Measurements from ENCODE around the gene RMND5B.

The RMND5B gene

DNA sequence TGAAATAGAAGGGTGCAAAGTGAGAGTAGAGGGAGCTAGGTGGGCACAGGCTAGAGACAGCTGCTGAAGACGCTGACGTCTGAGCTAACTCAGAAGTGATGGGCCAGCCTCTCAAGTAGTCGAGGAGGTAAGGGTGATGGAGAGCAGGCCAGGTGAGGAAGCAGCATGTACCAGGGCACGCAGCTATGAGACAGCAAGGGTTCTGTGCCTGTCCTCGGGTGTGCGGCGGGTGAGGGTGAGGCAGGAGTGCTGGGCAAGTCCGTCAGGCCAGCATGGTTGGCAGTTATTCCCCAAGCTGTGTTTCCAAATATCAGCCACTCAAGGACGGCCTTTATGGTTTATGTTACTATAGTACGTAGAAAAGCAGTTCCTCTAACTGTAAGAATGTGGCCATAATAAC lies 6.2 kb downstream of the RMND5B start:
- no peak for DNase-seq

DNA sequence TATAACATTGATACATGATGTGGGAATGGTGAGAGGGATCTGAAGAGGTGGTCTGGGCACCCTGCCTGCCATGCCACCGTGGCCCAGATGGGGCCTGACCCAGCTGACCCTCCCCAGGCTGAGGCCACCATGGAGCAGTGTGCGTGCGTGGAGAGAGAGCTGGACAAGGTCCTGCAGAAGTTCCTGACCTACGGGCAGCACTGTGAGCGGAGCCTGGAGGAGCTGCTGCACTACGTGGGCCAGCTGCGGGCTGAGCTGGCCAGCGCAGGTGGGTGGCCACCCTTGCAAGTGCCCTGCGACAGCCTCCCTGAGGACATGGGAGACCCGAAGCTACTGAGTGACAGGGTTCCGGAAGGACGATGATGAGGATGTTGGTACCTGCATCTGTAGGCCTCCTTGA lies 7.2 kb downstream of the RMND5B start:
- no peak for DNase-seq

DNA sequence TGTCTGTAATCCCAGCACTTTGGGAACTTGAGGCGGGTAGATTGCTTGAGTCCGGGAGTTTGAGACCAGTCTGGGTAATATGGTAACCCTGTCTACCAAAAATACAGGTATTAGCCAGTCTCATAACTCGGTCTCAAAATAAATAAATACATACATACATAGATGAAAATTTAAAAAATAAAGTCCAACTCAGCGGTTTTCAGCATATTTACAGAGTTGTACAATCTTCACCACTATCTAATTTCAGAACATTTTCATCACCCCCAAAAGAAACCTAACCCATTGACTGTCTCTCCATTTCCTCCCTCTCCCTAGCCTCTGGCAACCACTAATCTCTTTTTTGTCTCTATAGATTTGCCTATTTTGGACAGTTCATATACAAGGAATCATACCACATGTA lies 10.7 kb downstream of the RMND5B start:
- no peak for DNase-seq

DNA sequence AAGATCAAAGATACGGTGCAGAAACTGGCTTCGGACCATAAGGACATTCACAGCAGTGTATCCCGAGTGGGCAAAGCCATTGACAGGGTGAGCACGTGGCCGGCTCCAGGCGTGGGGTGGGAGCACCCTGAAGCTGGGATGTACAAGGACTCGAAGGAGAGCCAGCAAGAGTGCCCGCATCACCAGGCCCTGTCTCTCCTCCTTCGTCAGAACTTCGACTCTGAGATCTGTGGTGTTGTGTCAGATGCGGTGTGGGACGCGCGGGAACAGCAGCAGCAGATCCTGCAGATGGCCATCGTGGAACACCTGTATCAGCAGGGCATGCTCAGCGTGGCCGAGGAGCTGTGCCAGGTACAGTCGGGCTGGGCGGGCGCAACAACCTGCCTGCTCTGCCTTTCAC lies 11.8 kb downstream of the RMND5B start:
- DNase-seq: no peak

DNA sequence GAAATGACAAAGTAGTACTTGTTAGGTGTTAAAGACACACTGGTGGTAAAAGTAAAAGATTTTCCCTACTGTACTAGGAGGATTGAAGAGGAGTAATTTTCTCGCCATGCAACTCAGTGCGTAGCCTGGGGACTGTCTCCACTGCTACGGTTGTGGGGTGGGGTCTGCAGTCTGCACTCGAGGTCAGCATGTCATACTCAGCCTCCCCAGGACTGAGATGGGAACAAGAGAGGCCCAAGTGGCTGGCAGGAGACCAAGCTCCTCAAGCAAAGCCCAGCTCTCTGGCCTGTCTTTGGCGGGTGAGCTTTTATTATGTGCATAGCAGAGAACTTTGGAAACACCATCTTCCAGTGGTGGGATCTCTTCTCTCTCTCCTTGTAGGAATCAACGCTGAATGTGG lies 12.4 kb downstream of the RMND5B start:
- no peak for DNase-seq

DNA sequence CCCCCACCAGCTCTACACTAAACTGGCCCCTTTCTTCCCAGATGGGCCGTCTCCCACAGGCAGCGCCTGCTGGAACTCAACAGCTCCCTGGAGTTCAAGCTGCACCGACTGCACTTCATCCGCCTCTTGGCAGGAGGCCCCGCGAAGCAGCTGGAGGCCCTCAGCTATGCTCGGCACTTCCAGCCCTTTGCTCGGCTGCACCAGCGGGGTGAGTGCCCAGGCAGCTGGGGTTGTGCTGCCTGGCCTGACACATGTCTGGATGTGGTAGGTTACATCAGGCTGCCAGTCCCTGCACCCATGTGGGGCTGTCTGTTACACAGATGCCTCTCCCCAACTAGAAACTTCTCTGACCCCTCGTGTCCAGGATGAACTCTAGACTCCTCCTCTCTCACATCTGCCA lies 13.1 kb downstream of the RMND5B start:
- DNase-seq: peak; percentile 91

DNA sequence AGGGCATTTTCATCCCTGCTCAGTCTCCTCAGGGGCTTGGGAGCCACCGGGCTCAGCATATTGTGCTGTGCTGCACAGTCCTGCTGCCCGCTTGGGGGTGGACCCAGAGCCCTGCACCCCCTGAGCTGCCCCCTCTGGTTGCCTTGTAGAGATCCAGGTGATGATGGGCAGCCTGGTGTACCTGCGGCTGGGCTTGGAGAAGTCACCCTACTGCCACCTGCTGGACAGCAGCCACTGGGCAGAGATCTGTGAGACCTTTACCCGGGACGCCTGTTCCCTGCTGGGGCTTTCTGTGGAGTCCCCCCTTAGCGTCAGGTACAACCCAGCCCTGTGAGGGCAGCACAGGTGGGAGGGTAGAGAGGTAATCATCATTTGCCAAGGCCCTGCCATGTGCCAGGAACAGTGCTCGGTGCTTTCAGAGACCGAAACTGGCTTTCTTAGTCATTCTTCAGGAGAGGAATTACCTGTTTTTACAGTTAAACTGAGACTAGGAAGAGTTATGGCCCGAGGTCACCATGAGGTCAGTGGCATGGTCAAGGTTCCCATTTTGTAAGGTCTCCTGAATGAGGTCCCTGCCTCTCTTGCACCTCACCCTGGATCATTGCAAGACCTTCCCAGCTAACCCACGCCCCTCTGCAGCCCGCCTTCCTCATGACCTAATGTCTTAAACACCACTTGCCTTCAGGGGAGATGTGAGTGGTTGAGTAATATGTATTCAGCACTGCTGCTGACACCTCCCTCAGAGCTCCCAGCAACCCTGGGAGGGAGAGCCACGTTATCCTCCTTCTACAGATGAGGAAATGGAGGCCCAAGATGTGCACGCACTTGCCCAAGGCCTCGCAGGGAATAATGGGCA lies 15.4 kb downstream of the RMND5B start:
- DNase-seq: no peak

DNA sequence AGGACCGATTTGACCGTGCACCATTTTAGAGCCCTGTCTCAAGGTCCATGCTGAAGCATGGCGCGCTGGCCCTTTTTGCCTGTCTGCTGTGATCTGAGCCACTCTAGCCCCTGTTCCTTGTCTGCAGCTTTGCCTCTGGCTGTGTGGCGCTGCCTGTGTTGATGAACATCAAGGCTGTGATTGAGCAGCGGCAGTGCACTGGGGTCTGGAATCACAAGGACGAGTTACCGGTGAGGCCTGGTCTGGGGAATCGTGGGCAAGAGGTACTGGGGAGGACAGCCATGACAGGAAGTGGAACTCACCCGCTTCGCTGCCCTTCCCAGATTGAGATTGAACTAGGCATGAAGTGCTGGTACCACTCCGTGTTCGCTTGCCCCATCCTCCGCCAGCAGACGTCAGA lies 16.6 kb downstream of the RMND5B start:
- no peak for DNase-seq

DNA sequence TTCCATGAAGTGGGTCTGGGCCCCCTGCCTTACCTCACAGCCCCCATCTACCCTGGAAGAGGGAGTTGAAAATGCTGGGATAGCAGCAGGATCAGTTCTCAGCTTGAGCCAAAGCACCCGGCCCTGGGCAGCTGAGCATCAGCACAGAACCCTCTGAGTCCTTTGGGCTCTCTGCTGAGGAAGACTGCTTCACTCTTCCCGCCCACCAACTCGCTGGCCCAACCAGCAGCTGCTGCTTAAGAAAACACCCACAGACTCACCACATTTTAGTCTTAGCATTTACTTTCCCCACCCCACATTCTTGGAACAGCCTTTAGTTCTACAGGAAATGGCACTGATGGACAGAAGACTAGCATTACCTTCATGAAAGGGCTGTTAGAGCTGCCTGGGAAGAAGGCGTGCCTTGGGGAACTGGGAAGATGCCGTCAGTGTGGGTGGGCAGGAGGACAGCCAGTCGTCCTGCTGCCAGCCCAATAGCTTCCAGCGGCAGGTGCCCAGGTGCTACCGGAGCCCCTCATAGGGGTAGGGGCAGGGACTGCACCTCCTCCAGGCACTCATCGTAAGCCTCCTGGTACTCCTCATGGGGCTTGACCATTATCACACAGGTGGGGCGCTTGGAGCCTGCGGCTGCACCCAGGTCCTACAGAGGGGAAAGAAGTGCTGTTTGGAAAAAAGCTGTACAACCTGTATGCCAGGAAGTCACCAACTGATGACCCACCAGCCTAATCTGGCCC lies 18.6 kb downstream of the RMND5B start:
- DNase-seq: no peak

DNA sequence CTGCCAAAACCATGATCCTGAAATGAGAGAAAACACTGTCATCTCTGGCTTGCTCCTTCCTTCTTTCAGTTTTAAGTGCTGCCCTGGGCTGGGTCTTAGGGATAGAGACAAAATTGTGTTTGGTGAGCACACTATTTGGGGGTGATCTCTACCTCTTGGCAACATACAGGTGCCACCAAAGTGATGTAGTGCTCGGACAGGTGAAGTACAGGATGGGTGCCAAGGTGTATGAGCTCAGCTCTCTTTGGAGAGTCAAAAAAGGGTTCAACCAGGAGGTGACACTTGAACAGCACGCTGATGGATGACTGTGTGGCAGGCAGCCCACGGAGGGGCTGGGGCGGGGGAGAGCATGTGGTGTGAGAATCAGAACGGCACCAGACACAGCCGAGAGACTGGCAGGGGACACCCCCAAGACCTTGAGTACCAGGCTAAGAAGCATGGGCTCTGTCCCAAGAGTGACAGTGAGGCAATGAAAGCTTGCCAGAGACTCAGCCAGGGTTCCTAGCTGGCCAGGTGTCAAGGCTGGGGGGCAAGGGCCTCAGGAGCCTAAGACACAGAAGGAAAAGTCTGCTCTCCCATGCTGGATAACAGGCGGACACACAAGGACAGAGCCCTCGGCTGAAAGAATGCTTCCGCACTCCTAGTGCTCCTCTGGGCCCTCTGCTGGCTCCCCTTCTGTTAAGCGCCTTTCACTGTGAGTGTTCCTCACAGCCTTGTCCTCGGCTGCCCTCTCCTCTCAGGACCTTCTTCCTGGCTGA lies 20.3 kb downstream of the RMND5B start:
- DNase-seq: no peak

DNA sequence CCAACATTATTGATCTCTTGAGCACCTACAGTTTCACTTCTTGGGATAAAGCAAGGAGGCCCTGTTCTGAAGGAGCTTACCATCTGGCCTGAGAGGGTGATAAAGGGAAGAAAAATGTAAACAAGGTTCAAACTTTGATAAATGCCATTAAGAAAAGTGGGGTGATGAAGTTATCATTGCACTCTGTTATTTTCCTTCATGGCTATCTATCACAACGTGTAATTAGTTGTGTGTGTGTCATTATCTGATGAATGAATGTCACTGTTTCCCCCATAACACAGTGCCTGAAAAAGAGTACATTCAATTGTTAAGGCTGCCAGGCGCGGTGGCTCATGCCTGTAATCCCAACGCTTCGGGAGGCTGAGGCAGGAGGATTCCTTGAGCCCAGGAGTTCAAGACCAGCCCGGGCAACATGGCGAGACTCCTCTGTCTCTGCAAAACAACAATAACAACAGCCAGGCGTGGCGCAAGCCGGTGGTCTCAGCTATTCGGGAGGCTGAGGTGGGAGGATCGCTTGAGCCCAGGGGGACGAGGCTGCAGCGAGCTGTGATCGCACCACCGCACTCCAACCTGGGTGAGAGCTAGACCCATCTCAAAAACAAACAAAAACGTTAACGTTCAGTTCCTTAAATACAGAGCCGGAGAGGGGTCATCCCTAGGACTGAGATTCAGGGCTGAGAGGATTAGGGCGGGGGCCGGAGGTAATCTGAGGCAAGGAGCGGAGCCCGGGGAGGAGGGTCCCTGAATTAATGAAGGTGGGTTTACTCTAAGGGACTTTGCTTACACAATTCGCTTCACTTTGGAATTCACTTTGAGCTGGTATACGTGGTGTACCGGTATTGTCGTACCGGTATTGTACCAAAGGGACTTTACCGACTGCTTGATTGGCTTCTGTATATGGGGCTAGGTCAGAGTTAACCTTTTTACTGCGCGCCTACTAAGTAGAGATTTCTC lies 22.0 kb downstream of the RMND5B start:
- DNase-seq: no peak

DNA sequence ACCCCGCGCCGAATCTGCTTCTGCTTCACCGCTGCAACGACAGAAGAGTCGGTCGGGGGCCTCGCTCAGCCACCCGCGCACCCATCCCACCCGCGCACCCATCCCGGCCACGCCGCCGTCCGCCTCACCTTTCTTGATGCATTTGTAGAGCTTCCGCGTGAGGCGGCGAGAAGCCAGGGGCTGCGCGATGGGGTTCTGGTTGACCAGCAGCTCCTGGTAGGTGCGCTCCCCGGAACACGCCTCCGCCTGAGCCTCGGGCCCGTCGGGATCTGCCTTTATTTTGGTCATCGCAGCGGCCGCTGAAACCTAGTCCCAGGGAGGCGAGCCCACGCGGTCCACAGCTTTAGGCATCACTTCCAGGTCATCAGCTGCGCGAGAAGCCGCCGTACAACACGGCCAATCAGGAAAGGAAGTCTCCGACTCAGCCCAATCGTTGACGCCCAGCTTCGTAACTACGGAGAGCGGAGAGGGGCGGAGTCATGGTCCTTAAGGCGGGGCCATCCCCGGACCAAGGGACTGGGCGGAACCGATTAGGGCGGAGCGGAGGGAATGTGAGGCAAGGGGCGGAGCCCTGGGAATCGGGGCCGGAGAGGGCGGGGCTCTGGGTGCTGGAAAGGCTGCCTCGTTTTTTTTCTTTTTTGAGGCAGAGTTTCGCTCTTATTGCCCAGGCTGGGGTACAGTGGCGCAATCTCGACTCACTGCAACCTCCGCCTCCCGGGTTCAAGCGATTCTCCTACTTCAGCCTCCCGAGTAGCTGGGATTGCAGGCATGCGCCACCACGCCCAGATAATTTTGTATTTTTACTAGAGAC lies 22.9 kb downstream of the RMND5B start, which contains the start of gene NHP2:
Gene NHP2, minus strand, starts transcription at position 356 of the 811 bp plus-strand sequence. Its CDS starts 68 bp downstream, at position 288.
- peak; percentile 99 for DNase-seq

DNA sequence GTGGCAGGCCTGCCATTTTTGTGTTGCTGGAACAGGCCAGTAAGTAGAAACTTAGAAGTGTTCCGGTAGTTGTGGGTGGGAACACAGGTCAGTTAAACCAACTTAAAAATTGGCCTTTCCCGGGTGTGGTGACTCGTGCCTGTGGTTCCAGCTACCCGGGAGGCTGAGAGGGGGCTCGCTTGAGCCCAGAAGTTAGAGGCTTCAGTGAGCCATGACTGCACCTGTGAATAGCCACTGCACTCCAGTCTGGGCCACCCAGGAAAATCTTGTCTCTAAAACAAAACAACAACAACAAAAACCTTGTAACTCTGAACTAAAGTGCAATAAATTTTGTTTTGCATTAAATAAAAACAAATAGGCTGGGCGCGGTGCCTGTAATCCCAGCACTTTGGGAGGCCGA lies 24.3 kb downstream of the RMND5B start:
- no peak for DNase-seq

DNA sequence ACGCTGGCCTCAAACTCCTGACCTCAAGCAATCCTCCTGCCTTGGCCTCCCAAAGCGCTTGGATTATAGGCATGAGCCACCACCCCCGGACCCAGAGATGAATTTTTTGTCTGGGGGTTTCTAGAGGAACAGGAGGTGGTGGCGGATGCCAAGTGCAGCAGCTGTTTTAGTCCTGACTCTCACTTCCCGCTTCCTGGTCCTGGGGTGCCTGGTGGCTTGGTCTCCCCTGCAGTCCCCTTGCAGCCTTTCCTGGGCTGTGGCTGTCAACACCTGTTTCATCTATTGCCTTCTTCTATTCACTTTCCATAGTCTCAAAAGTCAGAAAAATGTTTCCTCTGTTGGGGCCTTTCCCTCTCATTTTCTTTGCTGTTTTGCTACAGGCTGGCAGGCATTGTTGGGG lies 29.4 kb downstream of the RMND5B start:
- DNase-seq: no peak

DNA sequence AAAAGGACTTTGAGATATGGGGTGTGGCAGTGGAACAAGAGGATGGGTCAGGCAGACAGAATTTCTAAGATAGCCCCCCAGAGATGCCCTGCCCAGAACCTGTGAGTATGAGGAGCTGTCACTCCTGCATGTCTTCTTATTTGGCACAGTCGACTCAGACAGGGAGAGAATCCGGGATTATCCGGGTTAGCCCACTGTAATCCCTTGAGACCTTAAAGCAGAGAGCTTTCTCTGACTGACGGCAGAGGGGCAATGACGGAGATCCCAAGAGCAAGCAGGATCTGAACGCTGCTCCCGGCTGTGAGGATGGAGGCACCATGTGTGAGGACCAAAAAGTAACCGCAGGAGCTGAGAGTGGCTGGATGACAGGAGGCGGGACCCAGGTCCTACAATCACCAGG lies 31.7 kb downstream of the RMND5B start:
- no peak for DNase-seq

DNA sequence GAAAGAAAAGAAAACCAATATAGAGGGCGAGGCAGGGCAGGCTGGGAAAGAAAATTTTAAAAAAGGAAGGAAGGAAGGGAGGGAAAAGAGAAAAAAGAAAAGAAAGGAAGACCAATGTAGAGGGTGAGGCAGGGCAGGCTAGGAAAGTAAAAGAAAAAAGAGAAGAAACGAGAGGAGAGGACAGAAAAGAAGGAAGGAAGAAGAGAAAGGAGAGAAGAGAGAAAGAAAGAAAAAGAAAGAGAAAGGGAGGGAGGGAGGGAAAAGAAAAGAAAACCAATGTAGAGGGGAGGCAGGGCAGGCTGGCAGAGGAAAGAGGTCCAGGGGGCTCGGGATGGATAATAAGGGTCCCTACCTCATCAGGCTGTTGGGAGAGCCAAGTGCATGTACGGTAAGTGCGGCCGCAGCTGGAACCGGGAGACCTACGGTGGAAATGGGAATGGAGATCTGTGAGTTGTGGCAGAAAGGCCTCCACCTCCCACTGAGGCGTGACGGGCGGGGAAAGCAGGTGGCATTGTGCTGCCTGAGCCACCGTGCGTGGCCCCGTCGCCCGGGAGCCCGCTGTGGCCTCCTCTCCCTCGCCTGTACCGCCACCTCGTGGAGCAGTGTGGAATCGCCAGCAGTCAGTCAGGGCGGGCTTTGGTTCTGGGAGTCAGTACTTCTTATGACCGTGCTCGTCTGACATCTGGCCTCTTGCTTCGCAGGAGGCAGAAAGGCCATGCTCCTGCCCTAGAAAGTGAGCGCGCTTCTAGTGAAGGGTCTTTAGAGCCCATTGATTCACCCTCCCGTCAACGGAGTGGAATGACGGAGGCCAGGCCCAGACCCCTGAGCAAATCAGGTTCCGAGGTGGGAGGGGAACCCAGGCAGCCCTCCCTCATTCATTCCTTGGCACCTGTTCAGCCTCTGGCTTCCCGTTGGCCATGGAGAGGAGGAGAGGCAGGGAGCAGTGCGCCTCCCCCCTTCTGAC lies 33.2 kb downstream of the RMND5B start:
- DNase-seq: peak; percentile 84

DNA sequence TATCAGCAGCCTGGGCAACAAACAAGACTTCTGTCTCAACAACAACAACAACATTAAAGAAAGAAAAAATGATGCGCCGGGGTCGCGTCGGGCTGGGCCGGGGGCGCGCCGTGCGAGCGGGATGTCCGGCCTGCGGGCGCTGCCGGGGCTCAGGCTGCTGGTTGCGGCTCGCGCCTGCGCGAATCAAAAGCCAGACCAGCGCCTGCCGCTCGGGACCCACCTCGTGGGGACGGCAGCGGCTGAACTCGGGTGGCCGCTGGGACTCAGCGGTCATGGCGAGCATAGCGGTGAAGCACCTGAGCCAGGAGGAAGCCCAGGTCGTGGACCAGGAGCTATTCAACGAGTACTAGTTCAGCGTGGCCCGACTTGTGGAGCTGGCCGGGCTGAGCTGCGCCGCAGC lies 34.8 kb downstream of the RMND5B start:
- DNase-seq: no peak

DNA sequence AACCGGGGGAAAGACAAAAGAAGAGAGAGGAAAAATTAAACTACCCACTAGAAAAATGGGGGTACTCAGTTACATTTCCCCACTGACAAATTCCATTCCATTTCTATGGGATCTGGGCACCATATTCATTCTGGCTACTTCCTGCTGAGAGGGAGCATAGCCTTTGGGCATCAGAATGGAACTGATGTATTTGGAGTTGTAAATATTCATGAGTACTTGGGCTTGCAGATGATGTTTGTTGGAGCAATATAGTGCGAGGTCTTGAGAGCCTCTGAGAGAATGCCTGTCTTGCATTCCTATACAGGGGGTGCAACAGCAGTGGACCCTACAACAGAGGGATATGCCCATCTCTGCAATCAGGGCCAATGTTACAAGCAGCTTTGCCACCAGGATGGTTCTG lies 39.6 kb downstream of the RMND5B start:
- DNase-seq: no peak

DNA sequence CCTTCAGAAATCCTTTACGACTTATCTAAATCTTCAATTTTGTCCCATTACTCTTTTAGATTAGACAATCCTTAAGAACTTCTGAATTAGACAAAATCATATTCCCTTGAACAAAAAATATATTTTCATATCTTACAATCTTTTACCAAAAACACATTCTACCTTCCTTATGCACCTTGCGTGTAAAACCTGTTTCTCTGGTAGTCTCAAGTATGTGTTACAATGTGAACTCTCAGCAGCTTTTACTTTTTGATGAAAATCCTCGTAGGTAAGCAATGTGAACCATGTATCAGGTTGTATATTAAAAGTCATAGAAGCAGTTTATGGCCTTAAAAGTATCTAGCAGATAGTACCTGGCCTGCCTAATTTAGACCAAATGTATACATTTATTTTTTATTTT lies 43.6 kb downstream of the RMND5B start:
- no peak for DNase-seq

DNA sequence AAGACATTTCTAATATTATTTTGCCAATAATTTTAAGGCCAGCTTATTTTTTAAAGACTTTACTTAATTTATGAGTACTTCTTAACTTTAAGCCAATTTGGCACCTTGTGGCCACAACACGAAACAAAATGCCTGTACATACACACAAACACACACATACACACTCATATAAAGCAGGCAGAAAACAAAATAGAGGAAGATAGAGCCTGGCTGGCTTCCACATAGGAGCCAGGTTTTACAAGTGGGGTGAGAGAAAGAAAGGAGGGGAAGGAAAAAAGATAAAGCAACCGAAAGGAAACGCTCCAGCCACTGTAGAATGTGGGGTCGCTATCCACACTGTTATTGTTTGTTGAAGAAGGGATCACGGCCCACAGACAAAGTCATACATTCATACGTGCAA lies 46.0 kb downstream of the RMND5B start:
- DNase-seq: no peak
